ENCODE data around the gene NOL3.

- TF ChIP-seq, protein P1, sequence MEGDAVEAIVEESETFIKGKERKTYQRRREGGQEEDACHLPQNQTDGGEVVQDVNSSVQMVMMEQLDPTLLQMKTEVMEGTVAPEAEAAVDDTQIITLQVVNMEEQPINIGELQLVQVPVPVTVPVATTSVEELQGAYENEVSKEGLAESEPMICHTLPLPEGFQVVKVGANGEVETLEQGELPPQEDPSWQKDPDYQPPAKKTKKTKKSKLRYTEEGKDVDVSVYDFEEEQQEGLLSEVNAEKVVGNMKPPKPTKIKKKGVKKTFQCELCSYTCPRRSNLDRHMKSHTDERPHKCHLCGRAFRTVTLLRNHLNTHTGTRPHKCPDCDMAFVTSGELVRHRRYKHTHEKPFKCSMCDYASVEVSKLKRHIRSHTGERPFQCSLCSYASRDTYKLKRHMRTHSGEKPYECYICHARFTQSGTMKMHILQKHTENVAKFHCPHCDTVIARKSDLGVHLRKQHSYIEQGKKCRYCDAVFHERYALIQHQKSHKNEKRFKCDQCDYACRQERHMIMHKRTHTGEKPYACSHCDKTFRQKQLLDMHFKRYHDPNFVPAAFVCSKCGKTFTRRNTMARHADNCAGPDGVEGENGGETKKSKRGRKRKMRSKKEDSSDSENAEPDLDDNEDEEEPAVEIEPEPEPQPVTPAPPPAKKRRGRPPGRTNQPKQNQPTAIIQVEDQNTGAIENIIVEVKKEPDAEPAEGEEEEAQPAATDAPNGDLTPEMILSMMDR (IDR thresholded peaks at IDR 0.05) = no peak
- TF ChIP-seq POLR2AphosphoS5 (IDR thresholded peaks at IDR 0.05) (peak in 1 of 3 donors; percentile 52), POLR2A (IDR thresholded peaks at IDR 0.05) (no peak)
These were observed 7.0 kb upstream of the NOL3 start for GRCh38 chr16:67163164-67163998.
